Naive thymus-derived CD4-positive, alpha-beta T cell (primary cell): Measurements from ENCODE around the gene ANO4. TPM values are rescaled to one million over a fixed set of nuclear protein-coding genes. Genes with fewer than 3 reads are reported as not detected.

Experiments used
- ATAC-seq: fragments of 150-1000 bp; cut with Tn5 transposase; 2 replicates; pipeline ENCODE4 v1.10.0; 2021; ENCODE audit warnings: mild to moderate bottlenecking, moderate library complexity
- CTCF ChIA-PET: fragments of 350-600 bp; sonication (Branson Sonifier 250); formaldehyde crosslinking; loops from one replicate; lab custom pipeline; 2021; ENCODE audit warnings: antibody characterized with exemption; lab: Charles Lee
- POLR2A ChIA-PET: fragments of 350-600 bp; sonication (Branson Sonifier 250); formaldehyde crosslinking; loops from one replicate; lab custom pipeline; 2021; ENCODE audit warnings: antibody characterized with exemption, inconsistent platforms; lab: Charles Lee
- DNase-seq, 9 donors: peaks; one replicate each; pipeline versions ENCODE4 v3.0.0 to v3.0.0-alpha.2; 2020 to 2022; ENCODE audit warnings: mixed read lengths in 1 of 9
- H3K27ac ChIP-seq: one replicate; pipeline ENCODE4 v1.7.0; 2013; ENCODE audit warnings: mild to moderate bottlenecking, low read depth, low read length, moderate library complexity
- H3K27me3 ChIP-seq, 2 donors: one replicate each; pipeline ENCODE4 v1.7.0; 2013; ENCODE audit warnings: low read length in 2 of 2, mild to moderate bottlenecking in 2 of 2, moderate library complexity in 2 of 2; ENCODE audit not compliant: control insufficient read depth in 2 of 2, insufficient read depth in 2 of 2
- H3K36me3 ChIP-seq, 3 experiments: 1 replicate in 2 of 3; 2 replicates in 1 of 3; pipeline ENCODE4 v1.7.0; 2013; ENCODE audit warnings: low read length in 3 of 3, mild to moderate bottlenecking in 3 of 3, moderate library complexity in 1 of 3; ENCODE audit not compliant: insufficient read depth in 3 of 3, control insufficient read depth in 2 of 3
- H3K4me1 ChIP-seq, 2 donors: one replicate each; pipeline ENCODE4 v1.7.0; 2013; ENCODE audit warnings: low read length in 2 of 2, mild to moderate bottlenecking in 2 of 2, moderate library complexity in 1 of 2; ENCODE audit not compliant: control insufficient read depth in 2 of 2, insufficient read depth in 2 of 2
- H3K4me3 ChIP-seq: 2 replicates; pipeline ENCODE4 v1.7.0; 2013; ENCODE audit warnings: mild to moderate bottlenecking, low read length
- H3K9me3 ChIP-seq, 3 experiments: 1 replicate in 2 of 3; 2 replicates in 1 of 3; pipeline ENCODE4 v1.7.0; 2013; ENCODE audit warnings: low read length in 3 of 3; ENCODE audit not compliant: control insufficient read depth in 2 of 3
- H3K27ac Mint-ChIP-seq, 9 donors: one replicate each; pipeline ENCODE4 v1.8.0; 2020 to 2022; ENCODE audit warnings: mixed read lengths in 9 of 9, mild to moderate bottlenecking in 8 of 9, moderate library complexity in 5 of 9, inconsistent platforms in 2 of 9
- H3K27me3 Mint-ChIP-seq, 5 donors: one replicate each; pipeline ENCODE4 v1.8.0; 2021 to 2022; ENCODE audit warnings: mixed read lengths in 5 of 5, mild to moderate bottlenecking in 1 of 5
- H3K36me3 Mint-ChIP-seq, 5 donors: one replicate each; pipeline ENCODE4 v1.8.0; 2020 to 2022; ENCODE audit warnings: mixed read lengths in 5 of 5, mild to moderate bottlenecking in 3 of 5, inconsistent platforms in 1 of 5
- H3K4me1 Mint-ChIP-seq, 7 donors: one replicate each; pipeline ENCODE4 v1.8.0; 2020 to 2022; ENCODE audit warnings: mixed read lengths in 7 of 7, mild to moderate bottlenecking in 3 of 7, inconsistent platforms in 1 of 7
- H3K4me3 Mint-ChIP-seq, 10 donors: one replicate each; pipeline ENCODE4 v1.8.0; 2020 to 2022; ENCODE audit warnings: mild to moderate bottlenecking in 10 of 10, mixed read lengths in 10 of 10, moderate library complexity in 6 of 10, inconsistent platforms in 2 of 10
- H3K9me3 Mint-ChIP-seq, 11 donors: one replicate each; pipeline ENCODE4 v1.8.0; 2020 to 2022; ENCODE audit warnings: mixed read lengths in 11 of 11, mild to moderate bottlenecking in 4 of 11, inconsistent platforms in 1 of 11, moderate library complexity in 1 of 11
- intact Hi-C, 2 donors: fragments of 100-400 bp; cut with micrococcal nuclease; formaldehyde crosslinking; loops; one replicate each; pipeline ENCODE4 v1.15.1; 2023
- polyA plus RNA-seq, 2 donors: library from polyadenylated mRNA; unstranded; fragments of 300-500 nt; fragmentation: Illumina TruSeq; gene quantifications; one replicate each; pipeline ENCODE4 v1.2.3, GENCODE V29; 2021
- total RNA-seq, 6 experiments: library from RNA in 5 of 6; stranded (reverse) in 5 of 6; gene quantifications; 1 replicate in 5 of 6; 2 replicates in 1 of 6; pipeline ENCODE4 v1.2.3 and lab custom pipeline; 2021 to 2026

ANO4 gene
- total and polyA plus RNA-seq, 7 experiments from 2014 or later: not detected

DNA sequence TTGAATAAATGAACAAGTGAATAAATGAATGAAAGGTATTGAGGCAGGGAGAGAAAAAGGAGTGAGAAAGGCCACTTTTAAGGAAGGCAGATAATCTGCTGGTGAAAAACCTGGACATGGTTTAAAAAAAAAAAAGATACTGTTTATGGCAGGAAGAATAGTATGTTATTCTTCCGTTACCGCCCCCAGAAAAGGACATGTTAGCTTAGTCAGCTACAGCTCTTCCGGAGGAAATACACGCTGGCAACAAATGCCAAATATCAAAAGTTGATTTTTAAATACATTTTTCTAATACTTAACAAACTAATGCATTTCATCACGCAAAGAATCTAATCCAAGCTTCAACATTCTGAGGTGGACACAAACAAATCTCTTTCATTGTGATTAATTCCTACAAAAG is 372.3 kb downstream of the ANO4 start:
- Mint-ChIP-seq H3K27ac (no peak overlapping the region), H3K27me3 (peaks cover 0 to 16% (median 10%) of the 10 kb centered on the region in 5 donors), H3K4me3 (no peak overlapping the region), H3K9me3 (peaks cover 0 to 6% (median 0%) of the 10 kb centered on the region in 11 donors), H3K36me3 (no peaks in the 10 kb centered on the region), H3K4me1 (no peaks in the 10 kb centered on the region)
- Histone ChIP-seq H3K4me3 (no peak overlapping the region), H3K36me3 (no peaks in the 10 kb centered on the region), H3K27ac (no peak overlapping the region), H3K27me3 (no peaks in the 10 kb centered on the region), H3K4me1 (no peaks in the 10 kb centered on the region), H3K9me3 (no peaks in the 10 kb centered on the region)
- ChIA-PET POLR2A (no interaction called here), CTCF (no interaction called here)
- ATAC-seq (no peak), DNase-seq (no peak)
- intact Hi-C loops: no loop called here

DNA sequence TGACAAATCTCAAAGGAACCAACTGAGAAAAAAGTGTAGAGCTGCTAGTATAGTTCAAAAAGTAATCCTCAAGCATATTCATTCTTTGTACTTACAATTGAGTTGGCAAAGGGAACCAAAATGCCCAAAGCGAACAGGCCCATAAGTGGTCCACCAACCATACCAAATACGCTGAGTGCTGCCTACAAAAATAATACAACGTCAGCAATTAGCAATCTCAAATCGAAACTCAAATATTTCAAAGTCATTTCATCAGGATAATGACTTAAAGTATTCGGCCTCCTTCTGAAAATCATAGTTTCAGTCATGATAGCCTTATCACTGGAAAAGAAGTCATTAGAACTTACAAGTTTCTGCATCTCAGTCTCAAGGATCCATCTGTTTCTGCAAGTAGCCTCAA is 373.4 kb downstream of the ANO4 start:
- no peaks in the 10 kb centered on the region for H3K27me3 ChIP-seq
- no peak overlapping the region for H3K4me3 ChIP-seq
- Mint-ChIP-seq H3K4me1 (no peaks in the 10 kb centered on the region), H3K9me3 (peaks cover 0 to 4% (median 0%) of the 10 kb centered on the region in 11 donors), H3K4me3 (no peak overlapping the region), H3K27ac (no peak overlapping the region), H3K27me3 (peaks cover 0 to 19% (median 10%) of the 10 kb centered on the region in 5 donors), H3K36me3 (no peaks in the 10 kb centered on the region)
- no peaks in the 10 kb centered on the region for H3K9me3 ChIP-seq
- intact Hi-C loops: no loop called here
- CTCF ChIA-PET: no interaction called here
- no peak overlapping the region for H3K27ac ChIP-seq
- POLR2A ChIA-PET: no interaction called here
- H3K4me1 ChIP-seq: no peaks in the 10 kb centered on the region
- no peaks in the 10 kb centered on the region for H3K36me3 ChIP-seq
- ATAC-seq (no peak), DNase-seq (no peak)

DNA sequence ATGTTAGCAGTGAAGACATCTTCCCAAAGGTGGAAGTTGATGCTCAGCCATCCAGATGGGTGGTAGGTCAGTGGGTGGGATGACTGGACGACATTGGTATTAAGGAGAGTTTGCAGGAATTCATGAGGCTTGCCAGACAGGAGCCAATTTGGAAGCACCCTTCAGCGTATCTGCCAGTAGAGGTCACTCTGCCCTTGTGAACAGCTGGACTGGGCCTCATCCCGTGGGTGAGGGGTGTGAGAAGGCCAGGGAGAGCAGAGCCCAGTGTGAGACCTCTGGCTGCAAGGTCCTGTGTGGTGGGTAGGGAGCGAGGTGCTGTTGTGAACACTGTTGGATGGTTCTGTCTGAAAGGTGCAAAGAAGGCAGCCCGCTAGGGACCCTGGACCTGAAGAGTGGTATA is 377.7 kb downstream of the ANO4 start:
- no peak for ATAC-seq
- Mint-ChIP-seq H3K4me3 (no peak overlapping the region), H3K4me1 (no peaks in the 10 kb centered on the region)

DNA sequence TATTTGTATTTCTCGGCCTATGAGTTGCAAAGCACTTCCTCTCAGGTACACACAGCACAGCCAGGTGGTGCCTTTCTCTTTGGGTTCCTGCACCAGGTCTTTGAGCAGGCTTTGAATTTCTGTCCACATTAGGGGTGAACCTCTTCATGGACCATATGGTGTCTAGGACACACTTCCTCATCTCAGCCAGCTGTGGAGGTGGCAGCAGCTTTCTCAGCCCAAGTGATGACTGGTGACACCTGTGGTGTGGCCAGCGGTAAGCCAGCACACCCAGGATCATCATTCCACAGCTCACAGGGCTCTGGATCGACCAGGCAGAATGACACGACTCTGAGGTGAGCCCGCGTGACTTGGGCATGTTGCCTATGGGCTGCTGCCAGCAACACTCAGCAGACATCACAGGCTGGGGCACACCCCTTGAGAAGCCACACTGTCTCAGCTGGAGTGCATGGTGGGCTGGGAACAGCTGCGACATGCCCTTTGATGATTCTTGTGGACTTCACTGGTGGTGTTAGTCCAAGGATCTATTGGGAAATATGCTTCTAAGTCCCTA is 378.7 kb downstream of the ANO4 start:
- Mint-ChIP-seq H3K27ac (no peak overlapping the region), H3K36me3 (no peaks in the 10 kb centered on the region), H3K4me3 (no peak overlapping the region), H3K9me3 (peaks cover 0 to 16% (median 4%) of the 10 kb centered on the region in 11 donors), H3K4me1 (no peaks in the 10 kb centered on the region), H3K27me3 (peaks cover 6 to 20% (median 14%) of the 10 kb centered on the region in 5 donors)
- Histone ChIP-seq H3K9me3 (no peaks in the 10 kb centered on the region), H3K36me3 (no peaks in the 10 kb centered on the region), H3K27ac (no peak overlapping the region), H3K27me3 (no peaks in the 10 kb centered on the region), H3K4me3 (no peak overlapping the region), H3K4me1 (no peaks in the 10 kb centered on the region)
- ChIA-PET CTCF (no interaction called here), POLR2A (no interaction called here)
- intact Hi-C loops: no loop called here
- DNase-seq: no peak
- no peak for ATAC-seq

More for the DNA sequence above, 377.7 kb downstream of the ANO4 start:
- Mint-ChIP-seq H3K36me3 (no peaks in the 10 kb centered on the region), H3K27me3 (peaks cover 6 to 20% (median 14%) of the 10 kb centered on the region in 5 donors), H3K9me3 (peaks cover 0 to 16% (median 4%) of the 10 kb centered on the region in 11 donors), H3K27ac (no peak overlapping the region)
- H3K27ac ChIP-seq: no peak overlapping the region
- CTCF ChIA-PET: no interaction called here
- POLR2A ChIA-PET: no interaction called here
- H3K4me1 ChIP-seq: no peaks in the 10 kb centered on the region
- no peak for DNase-seq
- H3K27me3 ChIP-seq: no peaks in the 10 kb centered on the region
- intact Hi-C loops: no loop called here
- H3K9me3 ChIP-seq: no peaks in the 10 kb centered on the region
- no peaks in the 10 kb centered on the region for H3K36me3 ChIP-seq
- H3K4me3 ChIP-seq: no peak overlapping the region

- H3K27ac ChIP-seq: no peak overlapping the region
- no peaks in the 10 kb centered on the region for H3K4me1 ChIP-seq
- no peaks in the 10 kb centered on the region for H3K4me1 Mint-ChIP-seq
- intact Hi-C loops: no loop called here
- no peak for DNase-seq
- ChIA-PET CTCF (no interaction called here), POLR2A (interaction anchor here (0.6 kb wide), 1 partner anchor 1779 kb away, joined by 3 read pairs; no protein-coding TSS in a partner anchor)
- H3K9me3 ChIP-seq: no peaks in the 10 kb centered on the region
- no peaks in the 10 kb centered on the region for H3K27me3 ChIP-seq
- no peak overlapping the region for H3K27ac Mint-ChIP-seq
- H3K36me3 ChIP-seq: no peaks in the 10 kb centered on the region
- H3K4me3 ChIP-seq: no peak overlapping the region
- no peak overlapping the region for H3K4me3 Mint-ChIP-seq
- H3K36me3 Mint-ChIP-seq: no peaks in the 10 kb centered on the region
- H3K27me3 Mint-ChIP-seq: peaks cover 6 to 16% (median 14%) of the 10 kb centered on the region in 5 donors
- ATAC-seq: no peak
- H3K9me3 Mint-ChIP-seq: peaks cover 0 to 16% (median 4%) of the 10 kb centered on the region in 11 donors
Measured at GRCh38 chr12:101174541-101174940, 380.0 kb downstream of the ANO4 start.

Other genes with a start within 250 kb of the ANO4 start
- 1 to 10 TPM in 2 of 5 experiments, under 1 TPM in 3; 0.08 to 4.9 (median 0.16) TPM for gene GAS2L3, start 221.1 kb upstream of the ANO4 start, total RNA-seq
- gene GAS2L3, start 221.1 kb upstream of the ANO4 start, polyA plus RNA-seq: not detected